Stimulated activated CD8-positive, alpha-beta memory T cell treated with anti-CD3 and anti-CD28 coated beads, Interleukin-4, amount 100 ng/mL, for 48 hours (primary cell): ENCODE results near the gene GABRG3.
A peak's percentile ranks its signal among the peaks of the same experiment; 100 is the strongest.
"Not testable (repeated sequence)": the region's sequence is repeated elsewhere in the genome, so short reads cannot be mapped to it uniquely, and the experiment has no call there.

Source experiments
- DNase-seq: peaks from one replicate; pipeline ENCODE4 v3.0.0-alpha.2; 2020

GABRG3 gene

GRCh38 chr15:27004226-27004625 is 33.2 kb downstream of the GABRG3 start:
- not testable (repeated sequence) for DNase-seq

- peak; percentile 64 for DNase-seq
Measured at GRCh38 chr15:27017168-27017809, 46.3 kb downstream of the GABRG3 start.

GRCh38 chr15:27019687-27020086 is 48.7 kb downstream of the GABRG3 start:
- DNase-seq: no peak

- no peak for DNase-seq
Measured at GRCh38 chr15:27025481-27025966, 54.5 kb downstream of the GABRG3 start.

GRCh38 chr15:27027229-27027628 is 56.2 kb downstream of the GABRG3 start:
- DNase-seq: no peak

- no peak for DNase-seq
Measured at GRCh38 chr15:27028858-27029477, 58.0 kb downstream of the GABRG3 start.

GRCh38 chr15:27036210-27036609 is 65.2 kb downstream of the GABRG3 start:
- no peak for DNase-seq

GRCh38 chr15:27037501-27037900 is 66.5 kb downstream of the GABRG3 start:
- no peak for DNase-seq

- DNase-seq: no peak
Measured at GRCh38 chr15:27039152-27039551, 68.2 kb downstream of the GABRG3 start.

GRCh38 chr15:27042230-27042629 is 71.2 kb downstream of the GABRG3 start:
- no peak for DNase-seq

- no peak for DNase-seq
Measured at GRCh38 chr15:27042646-27043045, 71.7 kb downstream of the GABRG3 start.

- DNase-seq: no peak
Measured at GRCh38 chr15:27043770-27044169, 72.8 kb downstream of the GABRG3 start.

GRCh38 chr15:27045796-27046195 is 74.8 kb downstream of the GABRG3 start:
- no peak for DNase-seq

GRCh38 chr15:27046880-27047279 is 75.9 kb downstream of the GABRG3 start:
- DNase-seq: no peak

- no peak for DNase-seq
Measured at GRCh38 chr15:27050163-27050562, 79.2 kb downstream of the GABRG3 start.

GRCh38 chr15:27054426-27054825 is 83.4 kb downstream of the GABRG3 start:
- no peak for DNase-seq

GRCh38 chr15:27057904-27058645 is 87.1 kb downstream of the GABRG3 start:
- DNase-seq: no peak

GRCh38 chr15:27058939-27059338 is 88.0 kb downstream of the GABRG3 start:
- no peak for DNase-seq

- peak; percentile 62 for DNase-seq
Measured at GRCh38 chr15:27059610-27060202, 88.7 kb downstream of the GABRG3 start.

- no peak for DNase-seq
Measured at GRCh38 chr15:27061739-27062138, 90.8 kb downstream of the GABRG3 start.

- no peak for DNase-seq
Measured at GRCh38 chr15:27062951-27063350, 92.0 kb downstream of the GABRG3 start.

GRCh38 chr15:27064080-27064479 is 93.1 kb downstream of the GABRG3 start:
- no peak for DNase-seq

- no peak for DNase-seq
Measured at GRCh38 chr15:27065151-27065550, 94.2 kb downstream of the GABRG3 start.

GRCh38 chr15:27065785-27066184 is 94.8 kb downstream of the GABRG3 start:
- no peak for DNase-seq
